Thoracic aorta (tissue), 2 donors: ENCODE results near the gene HPCAL1. TPM values are rescaled to one million over a fixed set of nuclear protein-coding genes. Genes with fewer than 3 reads are reported as not detected.
"Not testable (repeated sequence)": the region's sequence is repeated elsewhere in the genome, so short reads cannot be mapped to it uniquely, and the experiment has no call there.

Experiments used
- ATAC-seq: fragments of 150-250 bp; one replicate; pipeline ENCODE4 v1.8.0; 2017; ENCODE audit warnings: low read depth; ENCODE audit not compliant: insufficient number of reproducible peaks, low FRiP score
- DNase-seq: peaks from one replicate; pipeline ENCODE4 v3.0.0-alpha.2; 2020; ENCODE audit warnings: low spot score
- H3K27ac ChIP-seq, 2 donors: fragments of 200-600 bp; sonication (generic); 1 replicate in 1 of 2; 2 replicates in 1 of 2; pipeline ENCODE4 v1.5.1; 2016; ENCODE audit warnings: mild to moderate bottlenecking in 2 of 2, moderate library complexity in 2 of 2
- H3K27me3 ChIP-seq: fragments of 200-600 bp; sonication (generic); replicated peaks from 2 replicates; pipeline ENCODE4 v1.6.0; 2016; ENCODE audit warnings: mild to moderate bottlenecking; ENCODE audit not compliant: insufficient read depth
- H3K36me3 ChIP-seq: fragments of 200-600 bp; sonication (generic); one replicate; pipeline ENCODE4 v1.5.1; 2016
- H3K4me1 ChIP-seq, 2 donors: fragments of 200-600 bp; sonication (generic); 1 replicate in 1 of 2; 2 replicates in 1 of 2; pipeline versions ENCODE4 v1.5.1 to v1.6.0; 2016; ENCODE audit warnings: low read depth in 2 of 2, mild to moderate bottlenecking in 1 of 2; ENCODE audit not compliant: control insufficient read depth in 1 of 2
- H3K4me3 ChIP-seq: fragments of 200-600 bp; sonication (generic); 2 replicates; pipeline ENCODE4 v1.5.1; 2016; ENCODE audit warnings: mild to moderate bottlenecking
- H3K9me3 ChIP-seq: fragments of 200-600 bp; sonication (generic); 2 replicates; pipeline ENCODE4 v1.5.1; 2016
- total RNA-seq, 2 donors: library from RNA; depleted of rRNA; stranded (reverse); fragments of >200 nt; gene quantifications; one replicate each; pipeline versions ENCODE4 v1.1.0 to v1.2.3, GENCODE V29; 2016
- TF ChIP-seq, protein P1 (sequence below): fragments of 200-600 bp; sonication (generic); IDR thresholded peaks from one replicate; pipeline ENCODE4 v1.5.1; 2019; ENCODE audit warnings: antibody characterized with exemption

HPCAL1 gene
- total RNA-seq, 2 donors from 2014 or later = 34.6 to 50.2 TPM

DNA sequence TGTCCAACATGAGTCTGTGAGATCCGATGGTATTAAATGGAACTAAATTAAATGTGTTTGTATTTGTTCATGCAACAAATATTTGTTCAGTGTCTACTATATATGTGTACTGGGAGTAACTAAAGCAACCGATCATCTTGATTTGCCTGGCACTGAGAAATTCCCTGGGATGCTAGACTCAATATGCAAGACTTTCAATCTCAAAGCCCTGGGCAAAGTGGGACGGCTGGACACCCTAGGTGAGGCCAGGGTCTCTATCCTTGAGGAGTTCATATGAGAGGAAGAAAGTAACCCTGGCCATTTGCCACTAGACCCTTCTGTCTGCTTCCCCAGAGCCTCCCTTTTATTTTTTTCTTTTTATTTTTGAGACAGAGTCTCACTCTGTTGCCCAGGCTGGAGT, 44.0 kb upstream of the HPCAL1 start:
- H3K4me1 ChIP-seq = no peaks in the 10 kb centered on the region
- H3K36me3 ChIP-seq = no peaks in the 10 kb centered on the region
- TF ChIP-seq, protein P1, sequence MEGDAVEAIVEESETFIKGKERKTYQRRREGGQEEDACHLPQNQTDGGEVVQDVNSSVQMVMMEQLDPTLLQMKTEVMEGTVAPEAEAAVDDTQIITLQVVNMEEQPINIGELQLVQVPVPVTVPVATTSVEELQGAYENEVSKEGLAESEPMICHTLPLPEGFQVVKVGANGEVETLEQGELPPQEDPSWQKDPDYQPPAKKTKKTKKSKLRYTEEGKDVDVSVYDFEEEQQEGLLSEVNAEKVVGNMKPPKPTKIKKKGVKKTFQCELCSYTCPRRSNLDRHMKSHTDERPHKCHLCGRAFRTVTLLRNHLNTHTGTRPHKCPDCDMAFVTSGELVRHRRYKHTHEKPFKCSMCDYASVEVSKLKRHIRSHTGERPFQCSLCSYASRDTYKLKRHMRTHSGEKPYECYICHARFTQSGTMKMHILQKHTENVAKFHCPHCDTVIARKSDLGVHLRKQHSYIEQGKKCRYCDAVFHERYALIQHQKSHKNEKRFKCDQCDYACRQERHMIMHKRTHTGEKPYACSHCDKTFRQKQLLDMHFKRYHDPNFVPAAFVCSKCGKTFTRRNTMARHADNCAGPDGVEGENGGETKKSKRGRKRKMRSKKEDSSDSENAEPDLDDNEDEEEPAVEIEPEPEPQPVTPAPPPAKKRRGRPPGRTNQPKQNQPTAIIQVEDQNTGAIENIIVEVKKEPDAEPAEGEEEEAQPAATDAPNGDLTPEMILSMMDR = no peak
- H3K9me3 ChIP-seq = no peaks in the 10 kb centered on the region
- H3K27ac ChIP-seq = no peak overlapping the region
- no peak overlapping the region for H3K4me3 ChIP-seq
- no peak for ATAC-seq
- no peak for DNase-seq
- H3K27me3 ChIP-seq = no peaks in the 10 kb centered on the region

DNA sequence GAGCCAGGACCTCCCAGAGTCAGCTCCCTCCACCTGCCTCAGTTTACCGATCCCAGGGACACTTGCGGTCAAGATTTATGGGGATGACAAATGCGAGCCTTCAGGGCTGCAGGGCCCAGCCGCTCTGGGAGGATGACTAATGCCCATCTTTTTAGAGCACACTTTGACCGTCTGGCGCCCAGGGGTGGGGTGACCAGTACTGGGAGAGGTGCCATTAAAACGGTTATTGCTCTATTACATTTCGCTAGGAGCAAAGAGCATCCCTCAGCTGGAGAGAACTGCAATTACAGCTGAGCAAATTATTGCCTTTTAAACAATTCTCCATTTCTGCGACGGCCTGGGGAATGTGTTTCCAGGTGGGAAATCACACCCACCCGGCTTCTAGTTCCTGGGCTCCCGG, 42.6 kb upstream of the HPCAL1 start:
- no peaks in the 10 kb centered on the region for H3K9me3 ChIP-seq
- ATAC-seq = no peak
- no peak for DNase-seq
- TF ChIP-seq, protein P1 = no peak
- no peaks in the 10 kb centered on the region for H3K27me3 ChIP-seq
- H3K36me3 ChIP-seq = no peaks in the 10 kb centered on the region
- no peaks in the 10 kb centered on the region for H3K4me1 ChIP-seq
- H3K27ac ChIP-seq = no peak overlapping the region
- H3K4me3 ChIP-seq = no peak overlapping the region

- not testable (repeated sequence) for H3K9me3 ChIP-seq, H3K4me3 ChIP-seq, H3K27me3 ChIP-seq, H3K36me3 ChIP-seq, DNase-seq, H3K4me1 ChIP-seq, ATAC-seq, H3K27ac ChIP-seq
These were observed 39.2 kb upstream of the HPCAL1 start for GRCh38 chr2:10263526-10263925.

DNA sequence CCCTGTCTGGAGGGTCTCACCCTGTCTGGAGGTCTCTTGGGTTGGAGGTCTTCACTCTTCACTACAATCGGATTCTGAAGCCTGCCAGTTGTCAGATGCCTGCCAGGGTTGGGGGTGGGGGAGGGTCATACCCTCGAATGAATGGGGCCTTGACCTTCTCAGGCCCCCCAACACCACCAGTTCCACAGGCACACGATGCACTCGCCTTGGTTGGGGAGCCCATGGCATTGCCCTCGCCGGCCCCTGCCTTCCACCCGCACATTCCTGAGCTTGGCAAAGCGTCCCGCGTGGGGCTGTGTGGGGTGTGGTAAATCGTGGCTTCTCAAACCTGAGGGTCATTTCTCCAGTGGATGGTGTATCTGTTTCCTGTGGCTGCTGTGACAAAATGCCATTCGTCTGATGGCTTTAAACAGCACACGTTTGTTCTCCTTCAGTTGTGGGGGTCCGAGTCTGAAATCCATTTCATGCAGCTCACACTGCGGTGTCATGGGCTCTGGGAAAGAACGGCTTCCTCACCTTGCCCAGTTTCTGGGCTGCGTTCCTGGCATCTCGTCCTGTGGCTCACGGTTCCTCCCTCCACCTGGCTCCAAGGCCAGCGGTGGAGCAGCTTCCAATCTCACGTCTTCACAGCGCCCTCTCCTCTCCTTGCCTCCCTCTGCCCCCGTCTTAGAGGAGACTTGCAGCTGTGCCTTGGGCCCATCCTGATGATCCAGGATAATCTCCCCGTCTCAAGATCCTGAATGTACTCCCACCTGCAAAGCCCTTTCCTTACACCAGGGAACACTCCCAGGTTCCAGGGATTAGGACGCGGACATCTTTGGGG, 38.0 kb upstream of the HPCAL1 start:
- TF ChIP-seq, protein P1 = no peak
- DNase-seq (no peak), ATAC-seq (no peak)

GRCh38 chr2:10265329-10266132, 37.2 kb upstream of the HPCAL1 start:
- ATAC-seq (no peak), DNase-seq (no peak)
- H3K27ac ChIP-seq = no peak overlapping the region
- no peaks in the 10 kb centered on the region for H3K9me3 ChIP-seq
- H3K36me3 ChIP-seq = no peaks in the 10 kb centered on the region
- H3K27me3 ChIP-seq = no peaks in the 10 kb centered on the region
- TF ChIP-seq, protein P1 = no peak
- peaks cover 0 to 4% of the 10 kb centered on the region in 2 donors for H3K4me1 ChIP-seq
- H3K4me3 ChIP-seq = no peak overlapping the region

More for the DNA sequence above, 38.0 kb upstream of the HPCAL1 start:
- Histone ChIP-seq H3K4me3 (no peak overlapping the region), H3K9me3 (no peaks in the 10 kb centered on the region), H3K27ac (no peak overlapping the region), H3K36me3 (no peaks in the 10 kb centered on the region), H3K4me1 (no peaks in the 10 kb centered on the region), H3K27me3 (no peaks in the 10 kb centered on the region)
